Measurements from ENCODE around the gene NDUFS1.
"Not testable (repeated sequence)": the region's sequence is repeated elsewhere in the genome, so short reads cannot be mapped to it uniquely, and the experiment has no call there.

NDUFS1 gene

DNA sequence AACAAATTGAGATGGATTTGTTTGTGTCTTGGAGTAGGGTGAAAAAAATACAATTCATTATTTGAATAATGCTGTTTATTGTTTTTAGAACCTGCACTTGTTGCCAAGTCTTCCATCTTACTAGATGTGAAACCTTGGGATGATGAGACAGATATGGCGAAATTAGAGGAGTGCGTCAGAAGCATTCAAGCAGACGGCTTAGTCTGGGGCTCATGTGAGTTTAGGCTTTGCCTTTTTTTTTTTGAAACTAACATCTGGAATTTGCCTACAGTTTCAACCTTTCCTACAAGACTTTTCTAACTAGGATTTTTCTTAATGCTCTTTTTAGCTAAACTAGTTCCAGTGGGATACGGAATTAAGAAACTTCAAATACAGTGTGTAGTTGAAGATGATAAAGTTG is 3.2 kb upstream of the NDUFS1 start:
- not testable (repeated sequence) for DNase-seq (ENCODE audit: low spot score)

DNA sequence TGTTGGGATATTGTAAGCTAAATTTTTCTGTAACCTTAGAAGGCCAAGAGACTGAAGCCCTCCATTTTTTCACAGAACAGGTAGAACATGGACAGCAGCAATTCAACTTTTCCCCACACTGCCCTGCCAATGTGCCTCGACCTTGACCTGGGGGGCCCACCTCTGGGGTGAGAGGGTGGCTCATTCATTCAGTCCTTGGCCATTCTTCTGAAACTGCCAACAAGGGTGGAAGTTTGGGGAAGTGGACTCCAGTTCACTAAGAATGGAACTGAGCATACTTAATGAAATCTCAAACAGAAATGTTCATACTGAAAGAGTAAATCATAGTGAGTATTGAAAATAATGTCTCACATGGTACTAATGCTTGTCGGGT is 1.5 kb upstream of the NDUFS1 start:
- no peak for DNase-seq (ENCODE audit: low spot score)

DNA sequence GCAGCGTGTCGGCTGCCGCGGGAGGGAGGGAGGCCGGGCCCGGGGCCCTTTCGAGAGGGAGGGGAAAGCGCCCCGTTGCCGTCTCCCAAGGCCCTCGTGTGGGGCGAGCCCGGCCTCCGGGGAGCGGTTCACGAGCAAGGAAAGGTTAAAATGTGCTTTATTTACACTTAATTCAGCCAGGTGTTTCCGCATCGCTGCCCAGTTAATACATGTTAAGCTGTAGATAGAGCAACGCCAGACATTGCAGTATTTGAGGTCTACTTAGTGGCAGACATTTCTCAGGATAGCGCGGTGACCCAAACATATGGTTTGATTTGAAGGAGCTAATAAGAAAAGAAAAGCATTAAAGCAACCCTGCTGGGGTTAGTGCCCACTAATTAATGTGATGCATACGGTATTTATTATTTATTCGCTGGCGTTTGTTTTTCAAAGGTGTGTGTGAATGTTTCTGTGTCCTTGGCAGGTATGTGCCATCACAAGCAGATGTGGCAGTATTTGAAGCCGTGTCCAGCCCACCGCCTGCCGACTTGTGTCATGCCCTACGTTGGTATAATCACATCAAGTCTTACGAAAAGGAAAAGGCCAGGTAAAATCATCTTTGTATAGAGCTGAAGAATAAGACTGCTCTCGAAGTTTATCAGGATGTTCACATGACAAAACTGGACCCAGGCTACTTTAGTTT is 1.0 kb upstream of the NDUFS1 start:
- DNase-seq (ENCODE audit: low spot score): peak; percentile 72

DNA sequence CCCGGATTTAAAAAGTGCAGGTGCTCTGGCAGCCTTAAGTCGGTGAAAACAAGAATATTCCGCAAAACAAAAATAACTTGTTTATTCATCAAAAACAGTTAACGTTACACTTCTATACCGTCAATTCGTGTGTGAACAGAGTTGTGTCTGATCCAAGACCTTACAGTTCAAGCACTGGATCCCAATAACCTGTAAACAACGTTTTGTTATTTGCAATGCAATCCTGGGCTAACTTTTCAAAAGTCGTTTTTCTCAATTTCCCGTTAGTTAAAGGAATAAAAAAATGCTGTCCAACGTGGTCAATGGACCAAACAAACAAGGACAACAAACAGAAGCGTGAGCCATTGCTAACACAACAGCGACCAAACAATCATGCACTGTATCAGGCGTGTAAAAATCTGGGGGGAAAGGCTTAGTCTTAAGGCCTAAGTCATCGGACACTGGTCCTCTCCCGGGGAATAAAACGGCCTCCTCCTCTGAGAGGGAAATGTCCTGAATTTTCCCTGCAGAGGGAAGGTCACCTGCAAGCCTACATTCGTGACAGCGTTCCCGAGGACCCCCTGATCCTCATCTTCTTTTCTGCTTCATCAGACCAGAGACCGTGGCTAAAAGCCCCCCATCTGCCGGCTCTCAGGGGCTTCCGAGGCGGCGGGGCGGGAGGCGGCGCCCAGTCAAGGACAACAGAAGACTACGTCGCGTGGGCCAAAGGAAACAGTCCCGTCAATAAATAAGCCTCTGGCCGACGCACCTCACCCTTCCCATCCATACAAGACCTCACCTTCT is 490 bp downstream of the NDUFS1 start:
- no peak for DNase-seq (ENCODE audit: low spot score)

DNA sequence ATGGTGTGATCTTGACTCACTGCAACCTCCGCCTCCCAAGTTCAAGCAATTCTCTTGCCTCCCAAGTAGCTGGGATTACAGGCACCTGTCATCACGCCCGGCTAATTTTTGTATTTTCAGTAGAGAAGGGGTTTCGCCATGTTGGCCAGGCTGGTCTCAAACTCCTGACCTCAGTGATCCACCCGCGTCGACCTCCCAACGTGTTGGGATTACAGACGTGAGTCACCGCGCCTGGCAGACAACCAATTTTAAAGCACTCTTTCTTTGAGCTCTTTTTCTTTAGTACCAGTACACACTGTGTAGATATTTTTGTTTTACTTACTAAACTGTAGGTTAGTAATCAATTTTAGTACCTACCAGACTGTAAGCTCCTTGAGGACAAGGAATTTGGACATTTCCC is 2.2 kb downstream of the NDUFS1 start:
- not testable (repeated sequence) for DNase-seq (ENCODE audit: low spot score)

- no peak for DNase-seq (ENCODE audit: low spot score)
Measured at GRCh38 chr2:206154197-206154596, 5.0 kb downstream of the NDUFS1 start.

DNA sequence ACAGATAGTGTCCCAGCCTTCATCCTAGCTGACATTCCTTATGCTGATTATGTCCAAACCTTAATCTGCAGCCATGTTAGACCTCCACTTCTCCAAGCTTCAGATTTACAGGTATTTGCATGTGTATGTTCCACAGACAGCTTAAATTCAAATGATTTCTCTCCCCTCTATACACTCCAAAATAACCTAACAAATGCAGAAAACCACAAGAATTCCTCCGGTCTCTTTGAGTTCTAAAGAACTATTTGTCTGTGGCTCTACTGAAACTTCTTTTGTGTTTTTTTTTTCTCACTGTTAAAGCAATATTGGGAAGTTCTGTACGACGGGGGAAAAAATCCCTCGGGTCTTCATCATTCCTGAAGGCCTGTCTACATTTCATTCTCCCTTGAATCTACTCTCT is 8.6 kb downstream of the NDUFS1 start:
- no peak for DNase-seq (ENCODE audit: low spot score)

DNA sequence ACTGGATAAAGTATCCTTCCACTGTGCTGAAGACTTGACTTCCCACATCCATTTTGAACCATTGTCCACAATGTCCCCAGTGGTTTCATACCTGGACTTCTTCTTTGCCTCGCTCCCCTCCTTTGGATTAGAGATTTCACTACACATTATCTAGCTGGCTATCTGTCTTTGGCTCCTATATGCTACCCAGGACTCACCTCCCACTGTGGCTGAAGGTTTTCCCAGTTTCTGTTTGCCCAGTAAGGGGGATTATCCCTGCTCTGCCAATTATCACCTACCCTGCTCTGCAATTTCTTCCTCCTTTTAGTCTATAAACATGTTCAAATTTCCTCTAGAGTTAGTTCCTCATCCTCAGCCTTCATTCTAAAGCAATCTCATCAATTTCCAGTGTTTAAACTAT is 9.1 kb downstream of the NDUFS1 start:
- DNase-seq (ENCODE audit: low spot score): no peak

GRCh38 chr2:206149330-206149729 is 9.9 kb downstream of the NDUFS1 start:
- no peak for DNase-seq (ENCODE audit: low spot score)

DNA sequence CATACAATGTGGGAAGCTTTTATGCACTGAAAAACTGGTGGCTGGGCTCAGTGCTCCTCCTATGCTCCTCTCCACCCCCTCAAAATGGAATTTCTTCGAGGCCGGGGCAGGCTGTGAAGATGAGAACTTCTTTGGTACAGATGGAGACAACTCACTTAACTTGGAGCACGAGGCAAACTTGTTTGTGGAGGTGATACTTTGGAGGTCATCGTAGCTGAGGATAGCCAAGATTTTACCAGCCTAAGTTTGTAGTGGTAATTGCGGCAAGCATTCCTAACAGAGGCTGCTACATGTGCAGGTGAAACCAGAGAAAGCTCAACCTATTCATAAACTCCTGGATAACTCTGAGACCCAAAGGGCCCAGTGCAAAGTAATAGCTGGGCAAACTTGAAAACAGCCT is 13.6 kb downstream of the NDUFS1 start:
- DNase-seq (ENCODE audit: low spot score): no peak

GRCh38 chr2:206144383-206144782 is 14.9 kb downstream of the NDUFS1 start:
- no peak for DNase-seq (ENCODE audit: low spot score)

- DNase-seq (ENCODE audit: low spot score): no peak
Measured at GRCh38 chr2:206143451-206143850, 15.8 kb downstream of the NDUFS1 start.

DNA sequence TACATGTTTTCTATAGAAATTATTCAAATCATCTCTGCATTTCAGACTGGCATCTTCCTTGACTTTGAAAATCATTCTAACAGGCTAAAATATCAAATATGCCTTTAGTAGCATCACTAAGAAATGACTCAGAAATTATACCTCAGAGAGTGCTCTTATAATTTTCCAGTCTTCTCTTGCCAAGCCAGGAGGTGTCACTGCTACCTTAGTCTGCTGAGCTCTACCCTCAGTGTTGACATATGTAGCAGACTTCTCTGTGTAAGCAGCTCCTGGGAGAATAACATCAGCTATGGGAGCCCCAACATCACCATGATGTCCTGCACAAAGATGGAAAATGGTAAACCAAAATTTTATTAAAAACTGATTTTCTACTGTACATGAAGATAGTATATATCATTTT is 31.6 kb downstream of the NDUFS1 start:
- DNase-seq (ENCODE audit: low spot score): no peak

- no peak for DNase-seq (ENCODE audit: low spot score)
Measured at GRCh38 chr2:206125901-206126300, 33.3 kb downstream of the NDUFS1 start.

DNA sequence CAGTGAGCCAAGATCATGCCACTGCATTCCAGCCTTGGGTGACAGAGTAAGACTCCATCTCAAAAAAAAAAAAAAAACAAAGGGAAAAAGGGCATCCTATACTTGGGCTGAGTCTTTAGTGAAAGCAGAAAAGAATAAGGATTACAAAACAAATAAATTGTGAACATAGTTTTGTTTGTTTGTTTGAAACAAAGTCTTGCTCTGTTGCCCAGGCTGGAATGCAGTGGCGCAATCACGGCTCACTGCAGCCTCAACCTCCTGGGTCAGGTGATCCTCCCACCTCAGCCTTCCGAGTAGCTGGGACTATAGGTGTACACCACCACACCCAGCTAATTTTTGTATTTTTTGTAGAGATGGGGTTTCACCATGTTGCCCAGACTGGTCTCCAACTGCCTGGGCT is 36.7 kb downstream of the NDUFS1 start:
- not testable (repeated sequence) for DNase-seq (ENCODE audit: low spot score)

- DNase-seq (ENCODE audit: low spot score): no peak
Measured at GRCh38 chr2:206116278-206116677, 43.0 kb downstream of the NDUFS1 start.

DNA sequence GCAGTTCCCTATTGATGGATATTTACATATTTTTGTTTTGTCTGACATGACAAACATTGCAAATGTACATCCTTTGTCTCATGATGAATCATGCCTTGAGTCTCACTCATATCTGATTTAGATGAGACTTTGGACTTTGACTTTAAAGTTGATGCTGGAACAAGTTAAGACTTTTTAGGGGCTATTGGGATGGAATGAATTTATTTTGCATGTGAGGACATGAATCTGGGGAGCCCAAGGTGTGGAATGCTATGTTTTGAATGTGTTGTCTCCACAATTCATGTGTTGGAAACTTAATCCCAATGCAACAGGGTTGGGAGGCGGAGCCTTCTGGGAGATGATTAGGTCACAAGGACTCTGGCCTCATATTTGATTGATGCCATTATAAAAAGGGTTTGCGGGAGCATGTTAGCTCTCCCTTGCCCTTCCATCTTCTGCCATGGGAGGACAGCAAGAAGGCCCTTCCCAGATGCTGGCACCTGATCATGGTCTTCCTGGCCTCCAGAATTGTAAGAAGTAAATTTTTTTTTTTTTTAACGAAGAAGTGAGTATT is 44.1 kb downstream of the NDUFS1 start:
- DNase-seq (ENCODE audit: low spot score): no peak

GRCh38 chr2:206112846-206113547 is 46.2 kb downstream of the NDUFS1 start:
- no peak for DNase-seq (ENCODE audit: low spot score)

GRCh38 chr2:206112108-206112507 is 47.1 kb downstream of the NDUFS1 start:
- DNase-seq (ENCODE audit: low spot score): no peak

GRCh38 chr2:206108713-206109112 is 50.5 kb downstream of the NDUFS1 start:
- no peak for DNase-seq (ENCODE audit: low spot score)

- DNase-seq (ENCODE audit: low spot score): no peak
Measured at GRCh38 chr2:206105541-206105940, 53.7 kb downstream of the NDUFS1 start.

GRCh38 chr2:206105038-206105437 is 54.2 kb downstream of the NDUFS1 start:
- no peak for DNase-seq (ENCODE audit: low spot score)

- DNase-seq (ENCODE audit: low spot score): not testable (repeated sequence)
Measured at GRCh38 chr2:206098872-206099271, 60.4 kb downstream of the NDUFS1 start.
